ENCODE results near the gene PBX3. TPM values are rescaled to one million over a fixed set of nuclear protein-coding genes. Genes with fewer than 3 reads are reported as not detected.

The PBX3 gene
- total RNA-seq, 1 donor = 27.6 TPM

DNA sequence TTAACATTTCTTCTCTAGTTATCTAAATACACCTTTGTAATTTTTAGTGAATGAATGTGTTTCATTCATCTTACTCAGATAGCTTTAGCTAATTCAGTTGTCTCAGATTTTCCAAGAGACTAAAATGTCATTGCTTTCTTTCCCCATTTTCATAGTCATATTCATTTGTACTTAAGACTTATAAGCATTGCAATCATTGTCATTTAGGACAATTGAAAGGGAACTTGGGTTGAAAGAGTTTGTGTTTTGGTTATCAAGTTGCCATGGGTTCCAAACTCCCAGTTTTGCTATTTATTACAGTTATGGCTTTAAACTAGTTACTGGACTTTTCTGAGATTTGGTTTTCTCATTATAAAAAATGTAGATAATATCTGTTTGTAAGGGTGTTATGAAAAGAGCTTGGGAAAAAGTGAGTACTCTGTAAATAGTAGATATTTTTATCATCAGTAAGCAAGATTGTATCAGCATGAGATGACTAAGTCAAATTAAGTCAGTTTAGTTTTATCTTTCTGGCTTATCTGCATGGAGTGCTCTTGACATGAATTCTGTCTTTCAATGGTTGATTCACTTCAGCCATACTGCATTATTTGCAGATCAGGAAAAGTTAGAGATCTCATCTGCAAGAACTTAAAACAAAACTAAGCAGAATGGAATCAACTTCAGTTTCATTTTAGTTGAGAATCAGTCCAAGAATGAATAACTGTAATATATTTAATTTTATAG lies 107.5 kb downstream of the PBX3 start:
- no peak overlapping the region for H3K4me3 ChIP-seq (ENCODE audit: low read depth, low read length)
- peak; percentile 29 for DNase-seq (ENCODE audit: low read depth)
- TF ChIP-seq, protein P1, sequence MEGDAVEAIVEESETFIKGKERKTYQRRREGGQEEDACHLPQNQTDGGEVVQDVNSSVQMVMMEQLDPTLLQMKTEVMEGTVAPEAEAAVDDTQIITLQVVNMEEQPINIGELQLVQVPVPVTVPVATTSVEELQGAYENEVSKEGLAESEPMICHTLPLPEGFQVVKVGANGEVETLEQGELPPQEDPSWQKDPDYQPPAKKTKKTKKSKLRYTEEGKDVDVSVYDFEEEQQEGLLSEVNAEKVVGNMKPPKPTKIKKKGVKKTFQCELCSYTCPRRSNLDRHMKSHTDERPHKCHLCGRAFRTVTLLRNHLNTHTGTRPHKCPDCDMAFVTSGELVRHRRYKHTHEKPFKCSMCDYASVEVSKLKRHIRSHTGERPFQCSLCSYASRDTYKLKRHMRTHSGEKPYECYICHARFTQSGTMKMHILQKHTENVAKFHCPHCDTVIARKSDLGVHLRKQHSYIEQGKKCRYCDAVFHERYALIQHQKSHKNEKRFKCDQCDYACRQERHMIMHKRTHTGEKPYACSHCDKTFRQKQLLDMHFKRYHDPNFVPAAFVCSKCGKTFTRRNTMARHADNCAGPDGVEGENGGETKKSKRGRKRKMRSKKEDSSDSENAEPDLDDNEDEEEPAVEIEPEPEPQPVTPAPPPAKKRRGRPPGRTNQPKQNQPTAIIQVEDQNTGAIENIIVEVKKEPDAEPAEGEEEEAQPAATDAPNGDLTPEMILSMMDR (IDR thresholded peaks at IDR 0.05; ENCODE audit: insufficient read depth, low read depth, low read length) = no peak

DNA sequence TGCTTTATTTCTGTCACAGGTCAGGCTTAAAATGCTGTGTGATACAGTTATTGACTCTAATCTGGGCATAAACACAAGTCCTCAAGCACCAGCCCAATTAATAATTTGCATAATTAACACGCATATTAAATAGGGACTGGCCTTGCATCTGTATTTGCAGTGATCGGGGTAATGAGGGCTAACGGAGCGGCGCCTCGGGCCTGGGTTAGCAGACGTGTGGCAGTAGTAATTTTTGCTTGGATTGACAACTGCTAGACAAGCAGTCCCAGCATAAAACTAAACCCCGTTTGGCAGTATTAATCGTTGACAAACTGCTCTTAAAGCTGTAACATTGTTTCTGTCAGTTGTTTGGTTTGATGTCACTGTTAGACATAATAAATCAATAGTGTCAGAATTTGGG lies 109.2 kb downstream of the PBX3 start:
- no peak for DNase-seq (ENCODE audit: low read depth)

DNA sequence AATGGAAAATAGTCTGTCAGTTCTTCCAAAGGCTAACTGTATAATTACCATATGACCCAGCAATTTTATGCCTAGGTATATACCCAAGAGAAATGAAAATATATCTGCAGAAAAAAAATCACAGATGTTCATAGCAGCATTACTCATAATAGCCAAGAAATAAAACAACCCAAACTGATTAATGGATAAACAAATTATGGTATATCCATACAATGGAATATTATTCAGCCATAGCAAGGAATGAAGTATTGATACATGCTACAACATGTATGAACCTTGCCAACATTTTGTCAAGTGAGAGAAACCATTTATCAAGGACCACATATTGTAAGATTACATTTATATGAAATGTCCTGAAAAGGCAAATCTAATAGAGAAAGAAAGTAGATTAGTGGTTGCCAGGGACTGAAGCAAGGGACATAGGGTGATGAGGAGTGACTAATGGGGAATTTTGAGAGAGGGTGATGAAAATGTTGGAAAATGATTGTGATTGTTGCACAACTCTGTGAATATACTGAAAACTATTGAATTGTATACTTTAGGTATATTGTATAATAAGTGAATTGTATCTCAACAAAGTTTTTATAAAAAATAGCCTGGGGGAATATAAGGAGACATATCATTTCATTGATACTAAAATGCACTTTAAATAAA lies 114.4 kb downstream of the PBX3 start:
- no peak overlapping the region for H3K4me3 ChIP-seq (ENCODE audit: low read depth, low read length)
- DNase-seq (ENCODE audit: low read depth) = no peak
- TF ChIP-seq, protein P1 (IDR thresholded peaks at IDR 0.05; ENCODE audit: insufficient read depth, low read depth, low read length) = no peak

More for the DNA sequence above, 109.2 kb downstream of the PBX3 start:
- H3K4me3 ChIP-seq (ENCODE audit: low read depth, low read length) = no peak overlapping the region
- TF ChIP-seq, protein P1 (IDR thresholded peaks at IDR 0.05; ENCODE audit: insufficient read depth, low read depth, low read length) = no peak

DNA sequence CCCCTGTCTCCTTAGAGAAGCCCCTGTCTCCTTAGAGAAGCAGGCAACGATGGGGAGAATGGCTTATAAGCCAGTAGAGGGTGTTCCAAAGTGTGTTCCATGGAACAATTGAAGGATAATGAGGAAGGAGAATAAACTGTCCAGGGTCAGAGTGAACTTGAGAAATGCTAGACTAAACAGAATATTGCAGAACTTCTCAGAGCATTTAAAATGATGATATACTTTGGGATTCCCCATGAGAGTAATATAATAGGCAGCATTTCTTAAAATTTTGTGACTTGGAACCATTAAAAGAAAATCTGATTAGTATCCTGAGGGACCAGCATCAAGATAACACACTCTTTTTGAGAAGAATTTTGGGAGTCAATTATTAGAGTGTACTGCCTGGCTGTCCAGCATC lies 116.8 kb downstream of the PBX3 start:
- DNase-seq (ENCODE audit: low read depth) = no peak
- H3K4me3 ChIP-seq (ENCODE audit: low read depth, low read length) = no peak overlapping the region
- TF ChIP-seq, protein P1 (IDR thresholded peaks at IDR 0.05; ENCODE audit: insufficient read depth, low read depth, low read length) = no peak

DNA sequence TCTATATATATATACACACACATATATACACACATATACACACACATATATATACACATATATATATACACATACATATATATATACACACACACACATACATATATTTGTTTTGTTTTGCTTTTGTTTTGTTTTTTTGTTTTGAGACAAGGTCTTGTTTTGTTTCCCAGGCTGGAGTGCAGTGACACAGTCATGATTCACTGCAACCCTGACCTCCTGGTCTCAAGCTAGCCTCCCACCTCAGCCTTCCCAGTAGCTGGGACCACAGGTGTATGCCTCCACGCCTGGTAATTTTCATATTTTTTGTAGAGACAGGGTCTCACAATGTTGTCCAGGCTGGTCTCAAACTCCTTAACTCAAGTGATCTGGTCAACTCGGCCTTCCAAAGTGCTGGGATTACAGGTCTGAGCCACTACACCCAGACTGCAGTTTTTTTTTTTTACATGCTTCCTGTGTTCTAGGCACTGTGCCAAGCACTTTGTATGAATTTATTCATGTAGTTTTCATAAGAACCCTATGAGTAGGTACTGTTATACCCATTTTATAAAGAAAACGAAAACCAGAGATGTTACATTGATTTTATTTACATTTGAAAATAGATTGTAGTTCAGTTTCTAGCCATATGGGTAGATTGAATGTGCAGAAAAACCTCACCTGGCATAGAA lies 120.7 kb downstream of the PBX3 start:
- peak; percentile 32 for DNase-seq (ENCODE audit: low read depth)
- TF ChIP-seq, protein P1 (IDR thresholded peaks at IDR 0.05; ENCODE audit: insufficient read depth, low read depth, low read length) = no peak
- H3K4me3 ChIP-seq (ENCODE audit: low read depth, low read length) = no peak overlapping the region

DNA sequence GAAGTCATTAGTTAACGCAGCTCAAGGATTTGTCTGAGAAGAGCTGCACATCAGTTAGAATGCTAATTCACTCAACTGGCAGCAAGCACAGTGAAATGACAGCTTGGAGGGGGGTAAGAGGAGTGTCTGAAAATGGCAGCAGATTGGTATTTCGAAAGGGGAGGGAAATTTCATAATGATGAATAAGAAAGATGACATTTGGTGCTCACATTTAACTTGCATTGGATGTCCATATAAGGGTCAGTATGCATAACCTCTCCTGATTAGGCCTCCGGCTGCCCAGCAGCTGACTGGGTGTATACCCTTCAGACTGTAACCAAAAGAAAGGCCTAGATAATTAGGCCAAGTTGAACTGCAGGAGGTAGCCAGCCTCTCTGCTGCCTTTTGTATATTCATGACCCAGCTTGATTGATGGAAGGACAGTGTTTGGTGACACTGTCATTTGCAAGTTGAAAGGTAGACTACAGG lies 131.0 kb downstream of the PBX3 start:
- TF ChIP-seq, protein P1 (IDR thresholded peaks at IDR 0.05; ENCODE audit: insufficient read depth, low read depth, low read length) = no peak
- H3K4me3 ChIP-seq (ENCODE audit: low read depth, low read length) = no peak overlapping the region
- DNase-seq (ENCODE audit: low read depth) = no peak
